ENCODE data around the gene SLC25A43. TPM values are rescaled to one million over a fixed set of nuclear protein-coding genes. Genes with fewer than 3 reads are reported as not detected.
"Not testable (repeated sequence)": the region's sequence is repeated elsewhere in the genome, so short reads cannot be mapped to it uniquely, and the experiment has no call there.

SLC25A43 gene
- total RNA-seq, 1 experiment from 2014 or later, result 21.5 TPM

DNA sequence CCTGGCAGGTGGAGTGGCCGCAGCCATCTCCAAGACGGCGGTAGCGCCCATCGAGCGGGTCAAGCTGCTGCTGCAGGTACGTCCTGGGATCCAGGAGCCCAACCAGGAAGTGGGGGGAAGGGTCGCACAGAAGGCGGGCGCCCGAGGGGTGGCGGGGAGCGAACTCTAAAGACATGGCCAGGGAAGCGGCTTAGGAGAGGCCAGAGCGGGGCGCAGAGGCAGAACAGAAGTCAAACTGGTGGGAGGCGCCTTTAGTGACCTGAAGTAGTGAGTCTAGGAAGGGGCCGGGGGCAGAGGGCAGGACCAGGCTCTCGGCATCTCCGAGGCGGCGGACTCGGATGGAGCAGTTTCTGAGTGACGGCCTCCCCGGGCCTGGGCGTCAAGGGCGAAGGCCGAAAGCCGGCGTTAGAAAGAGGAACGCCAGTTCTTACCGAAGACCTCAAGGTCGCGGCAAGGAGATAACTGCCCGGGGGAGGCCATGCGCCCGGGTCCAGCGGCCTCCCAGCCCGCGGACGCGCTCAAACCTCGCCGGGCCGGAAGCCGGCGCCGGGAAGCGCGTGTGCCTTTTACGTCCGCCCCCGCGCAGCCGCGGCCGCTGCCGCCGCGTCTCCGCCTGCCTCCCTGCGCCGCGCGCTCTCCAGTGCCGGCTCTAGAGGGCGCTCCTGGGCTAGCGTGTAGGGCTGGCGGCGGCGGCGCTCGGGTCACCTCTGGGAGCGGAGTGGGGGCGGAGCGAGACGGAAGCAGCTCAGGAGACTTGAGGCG lies 69.6 kb downstream of the SLC25A43 start:
- peak; percentile 71 for DNase-seq (ENCODE audit: low spot score)

- DNase-seq (ENCODE audit: low spot score), result no peak
These were observed 70.1 kb downstream of the SLC25A43 start for GRCh38 chrX:119469313-119469635.

- no peak for DNase-seq (ENCODE audit: low spot score)
These were observed 75.7 kb downstream of the SLC25A43 start for GRCh38 chrX:119474615-119475388.

DNA sequence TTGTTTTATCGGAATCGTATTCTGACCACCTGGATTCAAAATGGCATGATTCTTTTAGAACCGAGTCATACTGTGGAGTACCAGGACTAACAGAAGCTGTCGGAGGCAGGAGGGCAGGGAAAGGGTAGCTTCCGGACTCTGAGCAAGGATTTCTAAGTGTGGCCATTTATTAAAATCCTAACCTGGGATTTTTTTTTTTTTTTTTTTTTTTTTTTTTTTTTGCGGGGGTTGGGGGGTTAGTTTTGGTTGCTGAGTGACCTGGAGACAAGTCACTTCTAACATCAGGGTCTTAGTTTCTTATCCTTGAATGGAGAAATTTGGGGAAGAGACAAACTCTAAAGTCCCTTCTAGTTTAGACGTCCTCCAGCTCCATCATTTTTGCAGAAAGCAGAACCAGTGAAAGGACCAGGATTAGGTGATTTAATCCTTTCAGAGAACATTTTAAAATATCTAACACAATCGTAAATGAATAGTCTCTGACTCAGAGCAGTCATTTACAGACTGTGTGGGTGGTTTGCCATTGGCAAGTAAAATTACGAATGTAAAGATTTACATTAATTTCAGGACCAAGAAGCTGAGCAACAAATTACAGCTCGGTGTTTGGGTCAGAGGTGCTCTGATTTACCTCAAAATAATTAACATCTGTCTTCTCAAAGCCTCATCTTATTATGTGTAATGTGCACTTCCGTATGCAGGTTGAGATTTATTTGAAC lies 76.4 kb downstream of the SLC25A43 start:
- no peak for DNase-seq (ENCODE audit: low spot score)

DNA sequence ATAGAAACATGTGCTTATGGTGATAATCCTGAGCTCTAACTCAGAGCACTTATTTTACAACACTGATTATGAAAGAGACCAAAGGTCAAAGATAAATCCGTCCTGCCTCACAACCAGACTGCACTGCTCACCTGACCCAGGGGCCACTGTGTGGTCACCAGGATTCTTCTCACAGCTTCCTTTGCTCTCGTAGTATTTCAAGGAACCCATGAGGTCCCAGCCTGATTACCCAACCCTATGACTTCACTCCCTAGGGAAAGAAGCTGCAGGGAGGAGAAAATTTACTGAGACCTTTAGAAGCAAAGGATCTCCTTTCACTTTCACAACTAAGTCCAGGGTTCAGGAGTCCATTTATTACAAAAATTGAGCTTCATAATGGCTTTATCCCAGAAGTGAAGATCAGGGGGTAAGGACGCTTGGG lies 78.7 kb downstream of the SLC25A43 start:
- DNase-seq (ENCODE audit: low spot score), result peak; percentile 68

GRCh38 chrX:119478504-119478903 lies 79.4 kb downstream of the SLC25A43 start:
- DNase-seq (ENCODE audit: low spot score), result no peak

DNA sequence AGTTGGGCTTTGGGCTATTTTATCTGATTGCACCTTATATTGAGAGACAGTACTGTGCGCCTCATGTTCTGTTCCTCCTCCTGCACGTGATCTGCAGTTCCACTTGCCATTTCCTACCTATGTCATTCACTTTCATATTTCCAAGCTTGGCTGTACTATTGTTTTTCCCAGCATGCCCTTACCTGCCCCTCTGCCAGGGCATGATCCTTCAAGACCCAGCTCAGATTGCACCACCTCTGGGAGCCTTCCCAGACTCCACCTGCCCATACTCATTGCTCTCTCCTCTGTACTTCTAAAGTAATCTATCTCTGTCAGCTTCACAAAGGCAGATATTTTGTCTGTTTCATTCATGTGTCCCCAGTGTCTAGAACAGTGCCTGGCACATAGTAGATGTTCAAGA lies 80.7 kb downstream of the SLC25A43 start:
- no peak for DNase-seq (ENCODE audit: low spot score)

- no peak for DNase-seq (ENCODE audit: low spot score)
These were observed 82.2 kb downstream of the SLC25A43 start for GRCh38 chrX:119481323-119481801.

DNA sequence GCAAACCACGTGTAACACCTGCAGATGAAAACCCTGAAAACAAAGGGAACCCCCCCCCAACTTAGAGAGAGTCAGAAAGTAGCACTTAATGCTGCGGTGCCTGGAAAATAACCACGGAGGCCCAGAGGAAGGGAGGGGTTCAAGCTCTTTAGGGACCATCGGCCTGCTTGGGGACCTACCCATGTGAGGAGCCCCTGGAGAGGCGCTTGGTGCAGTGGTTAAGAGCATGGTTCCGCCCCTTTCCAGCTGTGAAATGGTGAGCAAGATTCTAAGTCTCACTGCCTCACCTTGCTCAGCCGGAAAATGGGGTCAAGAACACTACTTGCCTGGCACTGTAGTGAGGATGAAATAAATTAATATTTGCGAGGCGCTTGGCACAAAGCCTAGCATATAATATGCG lies 82.9 kb downstream of the SLC25A43 start:
- DNase-seq (ENCODE audit: low spot score), result no peak

- DNase-seq (ENCODE audit: low spot score), result peak; percentile 14
These were observed 83.6 kb downstream of the SLC25A43 start for GRCh38 chrX:119482481-119483480.

DNA sequence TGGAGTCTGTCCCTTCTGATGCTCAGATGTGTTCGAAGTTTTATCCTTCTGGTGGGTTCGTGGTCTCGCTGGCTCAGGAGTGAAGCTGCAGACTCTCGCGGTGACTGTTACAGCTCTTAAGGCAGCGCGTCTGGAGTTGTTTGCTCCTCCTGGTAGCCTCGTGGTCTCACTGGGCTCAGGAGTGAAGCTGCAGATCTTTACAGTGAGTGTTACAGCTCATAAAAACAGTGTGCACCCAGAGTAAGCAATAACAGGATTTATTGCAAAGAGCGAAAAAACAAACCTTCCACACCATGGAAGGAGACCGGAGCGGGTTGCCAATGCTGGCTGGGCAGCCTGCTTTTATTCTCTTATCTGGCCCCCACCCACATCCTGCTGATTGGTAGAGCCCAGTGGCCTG lies 87.6 kb downstream of the SLC25A43 start:
- DNase-seq (ENCODE audit: low spot score), result no peak

GRCh38 chrX:119487766-119488165 lies 88.6 kb downstream of the SLC25A43 start:
- DNase-seq (ENCODE audit: low spot score), result not testable (repeated sequence)

DNA sequence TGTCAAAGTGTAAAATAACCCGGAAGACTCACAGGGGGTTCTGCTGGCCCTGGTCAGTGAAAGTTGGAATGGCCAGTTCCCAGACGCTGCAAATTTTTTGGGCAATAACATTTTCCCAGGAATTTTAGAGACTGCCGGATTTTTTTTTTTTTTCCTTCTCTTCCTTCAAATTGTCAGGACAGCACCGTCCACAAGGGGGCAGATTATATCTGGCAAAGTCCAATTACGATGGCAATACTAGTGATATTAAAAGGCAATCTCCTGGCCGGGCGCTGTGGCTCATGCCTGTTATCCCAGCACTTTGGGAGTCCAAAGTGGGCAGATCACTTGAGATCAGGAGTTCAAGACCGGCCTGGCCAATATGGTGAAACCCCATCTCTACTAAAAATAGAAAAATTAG lies 89.6 kb downstream of the SLC25A43 start:
- DNase-seq (ENCODE audit: low spot score), result peak; percentile 34

GRCh38 chrX:119489212-119490074 lies 90.3 kb downstream of the SLC25A43 start:
- no peak for DNase-seq (ENCODE audit: low spot score)

- no peak for DNase-seq (ENCODE audit: low spot score)
These were observed 93.3 kb downstream of the SLC25A43 start for GRCh38 chrX:119492463-119492862.

- not testable (repeated sequence) for DNase-seq (ENCODE audit: low spot score)
These were observed 94.8 kb downstream of the SLC25A43 start for GRCh38 chrX:119493851-119494495.

GRCh38 chrX:119495734-119496726 lies 96.9 kb downstream of the SLC25A43 start:
- no peak for DNase-seq (ENCODE audit: low spot score)

- DNase-seq (ENCODE audit: low spot score), result no peak
These were observed 98.0 kb downstream of the SLC25A43 start for GRCh38 chrX:119497185-119497584.

Data from H4 (cell line).